Measurements from ENCODE around the gene CCND2. TPM values are rescaled to one million over a fixed set of nuclear protein-coding genes. Genes with fewer than 3 reads are reported as not detected.

The CCND2 gene
- total RNA-seq, 4 donors from 2014 or later: 84.1 to 124 (median 89.7) TPM

GRCh38 chr12:4285070-4285469 is 11.5 kb downstream of the CCND2 start:
- TF ChIP-seq EP300 (IDR thresholded peaks at IDR 0.05) (no peak), CTCF (IDR thresholded peaks at IDR 0.05) (no peak), POLR2A (IDR thresholded peaks at IDR 0.05) (no peak)
- Histone ChIP-seq H3K36me3 (peaks cover 3 to 69% (median 4%) of the 10 kb centered on the region in 3 donors), H3K4me1 (peaks cover 0 to 66% (median 41%) of the 10 kb centered on the region in 4 donors), H3K4me3 (no peak overlapping the region), H3K9me3 (no peaks in the 10 kb centered on the region), H3K27me3 (no peaks in the 10 kb centered on the region), H3K27ac (no peak overlapping the region)
- no peak for DNase-seq (ENCODE audit: low spot score in 2 of 2)
- 84 to 89% methylated on average over 8 of the region's 8 CpGs for WGBS, 2 donors

- H3K27me3 ChIP-seq: no peaks in the 10 kb centered on the region
- whole genome bisulfite sequencing, 2 donors: 62 to 66% methylated on average over 10 to 12 of the region's 12 CpGs
- no peak overlapping the region for H3K4me3 ChIP-seq
- TF ChIP-seq POLR2A (IDR thresholded peaks at IDR 0.05): no peak
- TF ChIP-seq EP300 (IDR thresholded peaks at IDR 0.05): no peak
- no peak for TF ChIP-seq CTCF (IDR thresholded peaks at IDR 0.05)
- H3K4me1 ChIP-seq: peaks cover 0 to 63% (median 37%) of the 10 kb centered on the region in 4 donors
- peaks cover 3 to 71% (median 9%) of the 10 kb centered on the region in 3 donors for H3K36me3 ChIP-seq
- no peak overlapping the region for H3K27ac ChIP-seq
- no peaks in the 10 kb centered on the region for H3K9me3 ChIP-seq
- DNase-seq (ENCODE audit: low spot score in 2 of 2): no peak
These were observed 12.7 kb downstream of the CCND2 start for GRCh38 chr12:4286228-4286627.

GRCh38 chr12:4286771-4287317 is 13.3 kb downstream of the CCND2 start:
- TF ChIP-seq CTCF (IDR thresholded peaks at IDR 0.05) (no peak), POLR2A (IDR thresholded peaks at IDR 0.05) (no peak), EP300 (IDR thresholded peaks at IDR 0.05) (no peak)
- Histone ChIP-seq H3K36me3 (peaks cover 3 to 64% (median 9%) of the 10 kb centered on the region in 3 donors), H3K9me3 (no peaks in the 10 kb centered on the region), H3K4me1 (peaks cover 0 to 57% (median 34%) of the 10 kb centered on the region in 4 donors), H3K4me3 (no peak overlapping the region), H3K27ac (peak overlapping the region in 2 of 4 donors; percentile 18 to 26), H3K27me3 (no peaks in the 10 kb centered on the region)
- DNase-seq (ENCODE audit: low spot score in 2 of 2): no peak
- WGBS, 2 donors: 56 to 61% methylated on average over 14 of the region's 14 CpGs

- Histone ChIP-seq H3K27me3 (no peaks in the 10 kb centered on the region), H3K27ac (peak overlapping the region in 3 of 4 donors; percentile 19 to 85 (median 65)), H3K36me3 (peaks cover 3 to 57% (median 9%) of the 10 kb centered on the region in 3 donors), H3K4me3 (no peak overlapping the region), H3K9me3 (no peaks in the 10 kb centered on the region), H3K4me1 (peaks cover 0 to 64% (median 36%) of the 10 kb centered on the region in 4 donors)
- no peak for DNase-seq (ENCODE audit: low spot score in 2 of 2)
- TF ChIP-seq POLR2A (IDR thresholded peaks at IDR 0.05): no peak
- TF ChIP-seq EP300 (IDR thresholded peaks at IDR 0.05): no peak
- no peak for TF ChIP-seq CTCF (IDR thresholded peaks at IDR 0.05)
- 51 to 57% methylated on average over 18 of the region's 18 CpGs for WGBS, 2 donors
These were observed 14.0 kb downstream of the CCND2 start for GRCh38 chr12:4287325-4288211.
